Keratinocyte (primary cell): ENCODE measurements around the gene CACNA1C. TPM values are rescaled to one million over a fixed set of nuclear protein-coding genes. Genes with fewer than 3 reads are reported as not detected.

Experiments
- DNase-seq: peaks from one replicate; pipeline ENCODE4 v3.0.0-alpha.2; 2011; ENCODE audit warnings: low read depth, missing footprints, low spot score
- FAIRE-seq: peaks from 2 replicates; lab custom pipeline; 2011; peaks lifted over from hg19 to GRCh38; lab: Jason Lieb, UNC
- H2AFZ ChIP-seq: 2 replicates; pipeline ENCODE4 v1.6.0; 2012; ENCODE audit warnings: low read length, control low read depth, inconsistent platforms; ENCODE audit not compliant: control insufficient read depth
- H3K27ac ChIP-seq: 2 replicates; pipeline ENCODE4 v1.5.1; 2011; ENCODE audit warnings: low read length; ENCODE audit not compliant: control insufficient read depth, insufficient read depth
- H3K27me3 ChIP-seq: 3 replicates; pipeline ENCODE4 v1.6.0; 2011; ENCODE audit warnings: low read length; ENCODE audit not compliant: control insufficient read depth, insufficient read depth; ENCODE audit errors: extremely low read depth
- H3K36me3 ChIP-seq, 2 experiments: 2 replicates in 1 of 2; 3 replicates in 1 of 2; pipeline ENCODE4 v1.5.1; 2011; ENCODE audit warnings: low read length in 2 of 2, mild to moderate bottlenecking in 1 of 2; ENCODE audit not compliant: control insufficient read depth in 2 of 2, insufficient read depth in 2 of 2; ENCODE audit errors: extremely low read depth in 1 of 2
- H3K4me1 ChIP-seq: 3 replicates; pipeline ENCODE4 v1.5.1; 2011; ENCODE audit warnings: low read length; ENCODE audit not compliant: control insufficient read depth, insufficient read depth; ENCODE audit errors: extremely low read depth
- H3K4me2 ChIP-seq: 3 replicates; pipeline ENCODE4 v1.6.0; 2011; ENCODE audit warnings: low read depth, low read length; ENCODE audit not compliant: control insufficient read depth, insufficient read depth; ENCODE audit errors: extremely low read depth
- H3K4me3 ChIP-seq, 3 experiments: fragments of 200-600 bp in 1 of 3; sonication (generic) in 1 of 3; 2 replicates in 2 of 3; 3 replicates in 1 of 3; pipeline ENCODE4 v1.5.1; 2011 to 2016; ENCODE audit warnings: low read length in 3 of 3, mild to moderate bottlenecking in 3 of 3, control low read depth in 2 of 3, inconsistent platforms in 1 of 3, low read depth in 1 of 3, mixed read lengths in 1 of 3, mixed run types in 1 of 3, moderate library complexity in 1 of 3; ENCODE audit not compliant: control insufficient read depth in 2 of 3, insufficient read depth in 2 of 3; ENCODE audit errors: extremely low read depth in 1 of 3
- H3K79me2 ChIP-seq: 2 replicates; pipeline ENCODE4 v1.6.0; 2012; ENCODE audit warnings: low read length; ENCODE audit not compliant: control insufficient read depth, insufficient read depth
- H3K9ac ChIP-seq: 3 replicates; pipeline ENCODE4 v1.6.0; 2011; ENCODE audit warnings: low read length; ENCODE audit not compliant: control insufficient read depth, insufficient read depth; ENCODE audit errors: extremely low read depth
- H3K9me1 ChIP-seq: 3 replicates; pipeline ENCODE4 v1.6.0; 2011; ENCODE audit warnings: low read length; ENCODE audit not compliant: control insufficient read depth, insufficient read depth; ENCODE audit errors: extremely low read depth
- H3K9me3 ChIP-seq: 2 replicates; pipeline ENCODE4 v1.5.1; 2012; ENCODE audit warnings: low read depth, low read length; ENCODE audit not compliant: control insufficient read depth
- H4K20me1 ChIP-seq: 3 replicates; pipeline ENCODE4 v1.6.0; 2011; ENCODE audit warnings: low read length; ENCODE audit not compliant: control insufficient read depth, insufficient read depth; ENCODE audit errors: extremely low read depth
- CTCF ChIP-seq, 3 experiments: IDR thresholded peaks in 1 of 3; conservative IDR thresholded peaks in 1 of 3; optimal IDR thresholded peaks in 1 of 3; 2 replicates in 2 of 3; 3 replicates in 1 of 3; pipeline versions ENCODE3 to v1.5.1; 2011; ENCODE audit warnings: low read length in 3 of 3, mild to moderate bottlenecking in 3 of 3, moderate library complexity in 2 of 3, control low read depth in 1 of 3, inconsistent platforms in 1 of 3; ENCODE audit not compliant: insufficient read depth in 2 of 3; ENCODE audit errors: extremely low read depth in 1 of 3
- EZH2 ChIP-seq: IDR thresholded peaks from one replicate; pipeline ENCODE4 v1.6.1; 2012; ENCODE audit warnings: inconsistent platforms, mild to moderate bottlenecking, low read length, moderate library complexity
- dilution Hi-C: fragments of 300-500 bp; cut with MboI; formaldehyde crosslinking; loops from one replicate; pipeline ENCODE4 v1.7.0; 2020; ENCODE audit warnings: low sequenced_read_pairs; ENCODE audit not compliant: extremely low pct_ligation_motif_present
- polyA plus RNA-seq, 5 experiments: library from polyadenylated mRNA; depleted of rRNA in 3 of 5; stranded (reverse) in 3 of 5; stranded (forward) in 1 of 5; unstranded in 1 of 5; fragments of >200 nt; gene quantifications; 1 replicate in 1 of 5; 2 replicates in 3 of 5; 3 replicates in 1 of 5; pipeline versions ENCODE4 v1.2.1 to v1.2.3, GENCODE V29; 2011 to 2012; ENCODE audit warnings: missing spikeins in 2 of 5, low read depth in 1 of 5, low replicate concordance in 1 of 5

CACNA1C gene
- polyA plus RNA-seq, 1 donor (not counting 4 experiments of a cell fraction or from before 2014, with no cell fraction given), result not detected

- Histone ChIP-seq H3K4me3 (no peak overlapping the region), H3K79me2 (no peaks in the 10 kb centered on the region), H3K27ac (no peak overlapping the region), H3K4me2 (no peak overlapping the region), H3K9ac (no peak overlapping the region), H3K27me3 (peaks cover 1% of the 10 kb centered on the region), H3K4me1 (no peaks in the 10 kb centered on the region), H3K9me1 (no peaks in the 10 kb centered on the region), H3K9me3 (no peaks in the 10 kb centered on the region), H2AFZ (no peak overlapping the region), H3K36me3 (no peaks in the 10 kb centered on the region), H4K20me1 (no peaks in the 10 kb centered on the region)
- no peak for DNase-seq
- FAIRE-seq, result no peak
- no peak for TF ChIP-seq EZH2
- TF ChIP-seq CTCF (optimal IDR thresholded peaks at IDR 0.05 in 1 of 3, IDR thresholded peaks at IDR 0.05 in 1 of 3, conservative IDR thresholded peaks at IDR 0.05 in 1 of 3; ENCODE audit: extremely low read depth in 1 of 3, insufficient read depth in 2 of 3, low read length in 3 of 3), result no peak
- dilution Hi-C loops, result no loop called here
Observed at GRCh38 chr12:2273751-2274150, 221.0 kb downstream of the CACNA1C start.

GRCh38 chr12:2274733-2275132 lies 221.9 kb downstream of the CACNA1C start:
- DNase-seq, result no peak
- H3K9ac ChIP-seq, result no peak overlapping the region
- H3K4me1 ChIP-seq, result no peaks in the 10 kb centered on the region
- H3K36me3 ChIP-seq, result no peaks in the 10 kb centered on the region
- no peak for TF ChIP-seq EZH2
- TF ChIP-seq CTCF (optimal IDR thresholded peaks at IDR 0.05 in 1 of 3, IDR thresholded peaks at IDR 0.05 in 1 of 3, conservative IDR thresholded peaks at IDR 0.05 in 1 of 3; ENCODE audit: extremely low read depth in 1 of 3, insufficient read depth in 2 of 3, low read length in 3 of 3), result no peak
- no peaks in the 10 kb centered on the region for H3K27me3 ChIP-seq
- no peaks in the 10 kb centered on the region for H3K79me2 ChIP-seq
- dilution Hi-C loops, result loop anchor here (25.0 kb wide), 1 partner anchor 237 kb away; no protein-coding TSS in a partner anchor
- H2AFZ ChIP-seq, result no peak overlapping the region
- H3K4me2 ChIP-seq, result no peak overlapping the region
- H3K9me1 ChIP-seq, result no peaks in the 10 kb centered on the region
- H3K4me3 ChIP-seq, result no peak overlapping the region
- no peaks in the 10 kb centered on the region for H4K20me1 ChIP-seq
- no peaks in the 10 kb centered on the region for H3K9me3 ChIP-seq
- FAIRE-seq, result no peak
- H3K27ac ChIP-seq, result no peak overlapping the region
